H1 (cell line): ENCODE measurements around the gene OR2T35. TPM values are rescaled to one million over a fixed set of nuclear protein-coding genes. Genes with fewer than 3 reads are reported as not detected.

Experiments used
- CTCF ChIA-PET: fragments of 300-600 bp; sonication (Branson Sonifier 250); formaldehyde crosslinking; loops from one replicate; lab custom pipeline; 2021; ENCODE audit not compliant: partially characterized antibody; lab: Charles Lee
- POLR2A ChIA-PET: fragments of 300-600 bp; sonication (Branson Sonifier 250); formaldehyde crosslinking; loops from one replicate; lab custom pipeline; 2021; ENCODE audit warnings: inconsistent platforms; ENCODE audit not compliant: partially characterized antibody; lab: Charles Lee
- DNase-seq, 2 experiments: peaks; one replicate each; pipeline versions ENCODE4 v3.0.0 to v3.0.0-alpha.2; 2010 to 2022; ENCODE audit warnings: low spot score in 2 of 2, low read depth in 1 of 2, mixed read lengths in 1 of 2
- FAIRE-seq: peaks from 2 replicates; lab custom pipeline; 2011; peaks lifted over from hg19 to GRCh38; lab: Jason Lieb, UNC
- H2AFZ ChIP-seq: 2 replicates; pipeline ENCODE4 v1.8.1; 2012; ENCODE audit warnings: low read length, inconsistent platforms
- H2AK5ac ChIP-seq: 2 replicates; pipeline ENCODE4 v1.6.1; 2013; ENCODE audit warnings: low read depth, low read length
- H2BK120ac ChIP-seq: replicated peaks from 2 replicates; pipeline ENCODE3; 2013; ENCODE audit warnings: low read depth, low read length, inconsistent platforms
- H2BK12ac ChIP-seq: 2 replicates; pipeline ENCODE4 v1.6.1; 2013; ENCODE audit warnings: low read depth, low read length
- H2BK15ac ChIP-seq: 2 replicates; pipeline ENCODE4 v1.6.1; 2013; ENCODE audit warnings: low read length
- H2BK20ac ChIP-seq: 2 replicates; pipeline ENCODE4 v1.6.1; 2013; ENCODE audit warnings: low read length
- H2BK5ac ChIP-seq: 2 replicates; pipeline ENCODE4 v1.6.1; 2013; ENCODE audit warnings: low read depth, low read length
- H3K14ac ChIP-seq: 2 replicates; pipeline ENCODE4 v1.6.1; 2013; ENCODE audit warnings: inconsistent platforms; ENCODE audit not compliant: insufficient read length
- H3K18ac ChIP-seq: 2 replicates; pipeline ENCODE4 v1.6.1; 2013; ENCODE audit warnings: low read length; ENCODE audit errors: extremely low read depth
- H3K23ac ChIP-seq: 2 replicates; pipeline ENCODE4 v1.6.1; 2013; ENCODE audit warnings: inconsistent platforms; ENCODE audit not compliant: insufficient read length
- H3K23me2 ChIP-seq: 2 replicates; pipeline ENCODE4 v1.6.1; 2013; ENCODE audit warnings: low read depth, low read length
- H3K27ac ChIP-seq: 2 replicates; pipeline ENCODE4 v1.6.1; 2011; ENCODE audit warnings: low read depth, low read length, inconsistent platforms
- H3K27me3 ChIP-seq, 4 experiments: replicated peaks in 1 of 4; 1 replicate in 1 of 4; 2 replicates in 3 of 4; pipeline versions ENCODE4 v1.6.1 to v1.8.1; 2011 to 2013; ENCODE audit warnings: low read length in 3 of 4, mild to moderate bottlenecking in 3 of 4, inconsistent platforms in 2 of 4, mixed read lengths in 2 of 4, moderate library complexity in 1 of 4; ENCODE audit not compliant: control insufficient read depth in 3 of 4, insufficient read depth in 3 of 4; ENCODE audit errors: extremely low read depth in 1 of 4
- H3K36me3 ChIP-seq, 4 experiments: 2 replicates each; pipeline versions ENCODE4 v1.6.1 to v1.8.1; 2011 to 2013; ENCODE audit warnings: mild to moderate bottlenecking in 4 of 4, low read length in 3 of 4, moderate library complexity in 2 of 4, control low read depth in 1 of 4, inconsistent platforms in 1 of 4; ENCODE audit not compliant: insufficient read depth in 4 of 4, control insufficient read depth in 2 of 4
- H3K4ac ChIP-seq: replicated peaks from 2 replicates; pipeline ENCODE3; 2013; ENCODE audit warnings: low read length, low read depth, mixed read lengths, inconsistent platforms; ENCODE audit not compliant: insufficient read length
- H3K4me1 ChIP-seq, 4 experiments: replicated peaks in 1 of 4; 1 replicate in 1 of 4; 2 replicates in 3 of 4; pipeline versions ENCODE4 v1.6.1 to v1.8.1; 2011 to 2013; ENCODE audit warnings: low read length in 3 of 4, inconsistent platforms in 2 of 4, mixed read lengths in 1 of 4; ENCODE audit not compliant: insufficient read depth in 4 of 4, control insufficient read depth in 3 of 4
- H3K4me2 ChIP-seq, 2 experiments: 2 replicates each; pipeline versions ENCODE4 v1.6.1 to v1.8.1; 2011 to 2013; ENCODE audit warnings: low read depth in 2 of 2, low read length in 2 of 2, control low read depth in 1 of 2, inconsistent platforms in 1 of 2, mild to moderate bottlenecking in 1 of 2; ENCODE audit not compliant: insufficient read depth in 1 of 2
- H3K4me3 ChIP-seq, 4 experiments: fragments of 200-600, 300-600 bp in 1 of 4; sonication (generic), shearing (Covaris generic), sonication (Bioruptor Twin) in 1 of 4; 2 replicates each; pipeline versions ENCODE4 v1.5.1 to v1.8.1; 2011 to 2016; ENCODE audit warnings: low read length in 4 of 4, low read depth in 3 of 4, control low read depth in 2 of 4, inconsistent platforms in 2 of 4, mild to moderate bottlenecking in 2 of 4, mixed read lengths in 1 of 4, moderate library complexity in 1 of 4; ENCODE audit not compliant: insufficient read depth in 2 of 4; ENCODE audit errors: extremely low read depth in 1 of 4
- H3K56ac ChIP-seq: replicated peaks from 2 replicates; pipeline ENCODE3; 2013; ENCODE audit warnings: low read depth, mild to moderate bottlenecking, mixed read lengths, low read length, inconsistent platforms; ENCODE audit not compliant: insufficient read length
- H3K79me1 ChIP-seq: 2 replicates; pipeline ENCODE4 v1.6.1; 2013; ENCODE audit warnings: low read depth, low read length, control low read depth
- H3K79me2 ChIP-seq, 2 experiments: 2 replicates each; pipeline versions ENCODE4 v1.6.1 to v1.8.1; 2012 to 2013; ENCODE audit warnings: low read length in 2 of 2, mild to moderate bottlenecking in 2 of 2, inconsistent platforms in 1 of 2; ENCODE audit not compliant: insufficient read depth in 2 of 2, control insufficient read depth in 1 of 2
- H3K9ac ChIP-seq, 4 experiments: replicated peaks in 1 of 4; 1 replicate in 1 of 4; 2 replicates in 3 of 4; pipeline versions ENCODE4 v1.6.1 to v1.8.1; 2011 to 2013; ENCODE audit warnings: low read depth in 3 of 4, low read length in 3 of 4, control low read depth in 2 of 4, mild to moderate bottlenecking in 2 of 4, moderate library complexity in 2 of 4, inconsistent platforms in 1 of 4; ENCODE audit errors: extremely low read depth in 1 of 4
- H3K9me3 ChIP-seq, 2 experiments: 2 replicates each; pipeline versions ENCODE4 v1.6.1 to v1.8.1; 2012 to 2013; ENCODE audit warnings: mild to moderate bottlenecking in 2 of 2, moderate library complexity in 2 of 2, control low read depth in 1 of 2, inconsistent platforms in 1 of 2, low read depth in 1 of 2, low read length in 1 of 2, mixed read lengths in 1 of 2; ENCODE audit not compliant: insufficient read depth in 2 of 2
- H4K20me1 ChIP-seq, 2 experiments: replicated peaks in 1 of 2; 2 replicates each; pipeline versions ENCODE3 to v1.8.1; 2011 to 2013; ENCODE audit warnings: inconsistent platforms in 2 of 2, low read length in 2 of 2, mild to moderate bottlenecking in 1 of 2; ENCODE audit not compliant: insufficient read depth in 2 of 2, control insufficient read depth in 1 of 2
- H4K5ac ChIP-seq: 2 replicates; pipeline ENCODE4 v1.6.1; 2013; ENCODE audit warnings: low read length, low read depth, mixed read lengths, inconsistent platforms; ENCODE audit not compliant: insufficient read length
- H4K8ac ChIP-seq: 2 replicates; pipeline ENCODE4 v1.8.0; 2013; ENCODE audit warnings: mild to moderate bottlenecking, moderate library complexity, low read length, inconsistent platforms; ENCODE audit not compliant: insufficient read depth; ENCODE audit errors: extremely low read depth
- H4K91ac ChIP-seq: replicated peaks from 2 replicates; pipeline ENCODE3; 2013; ENCODE audit warnings: low read length, mixed read lengths, inconsistent platforms; ENCODE audit not compliant: insufficient read length
- E2F6 ChIP-seq: IDR thresholded peaks from 2 replicates; pipeline ENCODE4 v1.6.1; 2012; ENCODE audit warnings: inconsistent platforms
- NRF1 ChIP-seq: IDR thresholded peaks from 2 replicates; pipeline ENCODE4 v1.6.1; 2011; ENCODE audit warnings: mild to moderate bottlenecking, low read depth, low read length, improper control_type of control experiment
- SP2 ChIP-seq: IDR thresholded peaks from 2 replicates; pipeline ENCODE4 v1.6.1; 2012; ENCODE audit warnings: mild to moderate bottlenecking, low read length, inconsistent platforms
- USF2 ChIP-seq: IDR thresholded peaks from 2 replicates; pipeline ENCODE4 v1.6.1; 2011; ENCODE audit warnings: low read length, improper control_type of control experiment
- WGBS, 2 experiments: shearing (Covaris generic) in 1 of 2; methylation state at CpG; one replicate each; pipeline versions ENCODE4 v1.1.6 to v1.1.7; 2013 to 2015; ENCODE audit warnings: low lambda C conversion rate in 2 of 2, mixed read lengths in 2 of 2, inconsistent platforms in 1 of 2, low coverage in 1 of 2, missing lambda C conversion rate in 1 of 2; ENCODE audit not compliant: insufficient replicate concordance in 2 of 2, insufficient coverage in 1 of 2, insufficient read length in 1 of 2; ENCODE audit errors: extremely low coverage in 1 of 2, missing lambda C conversion rate in 1 of 2; 5-methylcytosine and 5-hydroxymethylcytosine counted together
- polyA plus RNA-seq, 7 experiments: library from polyadenylated mRNA; depleted of rRNA in 3 of 7; stranded (reverse) in 5 of 7; unstranded in 2 of 7; fragments of >200 nt in 5 of 7; fragments of 200-250 nt in 2 of 7; gene quantifications; 1 replicate in 5 of 7; 2 replicates in 1 of 7; 4 replicates in 1 of 7; pipeline versions ENCODE4 v1.2.1 to v1.2.3, GENCODE V29; 2011 to 2013; ENCODE audit warnings: missing spikeins in 2 of 7, mixed read lengths in 2 of 7
- total RNA-seq: library from RNA; stranded (reverse); fragmentation: NEBNext Ultra II Directional; extraction: Animal tissue kit (Norgen Biotek cat#: 25700); gene quantifications from 2 replicates; pipeline ENCODE4 v1.2.1, GENCODE V29; 2021

The OR2T35 gene
- total and polyA plus RNA-seq, 2 of the 8 experiments (the other 6 are each of a cell fraction or from before 2014, with no cell fraction given): not detected

GRCh38 chr1:248686815-248687214 is 41.7 kb upstream of the OR2T35 start:
- no peak overlapping the region for H2BK5ac ChIP-seq
- H2AK5ac ChIP-seq: no peak overlapping the region
- H2BK12ac ChIP-seq: no peak overlapping the region
- H2BK15ac ChIP-seq: no peak overlapping the region
- no peak overlapping the region for H4K5ac ChIP-seq
- H3K9ac ChIP-seq: no peak overlapping the region
- H3K4me2 ChIP-seq: no peak overlapping the region
- no peaks in the 10 kb centered on the region for H3K23me2 ChIP-seq
- no peak for FAIRE-seq
- no peak overlapping the region for H4K8ac ChIP-seq
- no peaks in the 10 kb centered on the region for H4K20me1 ChIP-seq
- no peaks in the 10 kb centered on the region for H3K36me3 ChIP-seq
- no peaks in the 10 kb centered on the region for H3K79me2 ChIP-seq
- no peak overlapping the region for H3K4ac ChIP-seq
- no peak overlapping the region for H3K23ac ChIP-seq
- no peaks in the 10 kb centered on the region for H3K79me1 ChIP-seq
- no peak overlapping the region for H3K56ac ChIP-seq
- POLR2A ChIA-PET: no interaction called here
- H2BK20ac ChIP-seq: no peak overlapping the region
- no peaks in the 10 kb centered on the region for H3K27me3 ChIP-seq
- H3K18ac ChIP-seq: no peak overlapping the region
- H3K9me3 ChIP-seq: peaks cover 48 to 52% of the 10 kb centered on the region in 2 experiments
- H3K4me1 ChIP-seq: no peaks in the 10 kb centered on the region
- CTCF ChIA-PET: no interaction called here
- DNase-seq: no peak
- H3K14ac ChIP-seq: no peak overlapping the region
- no peak overlapping the region for H4K91ac ChIP-seq
- H2BK120ac ChIP-seq: no peak overlapping the region
- no peak overlapping the region for H3K4me3 ChIP-seq
- no peak overlapping the region for H2AFZ ChIP-seq
- H3K27ac ChIP-seq: no peak overlapping the region
- WGBS, 2 experiments: 69% methylated on average over 3 of the region's 3 CpGs; no CpG with 5 or more reads in 1 of the 2 experiments
- TF ChIP-seq E2F6 (no peak), NRF1 (no peak), SP2 (no peak), USF2 (no peak)
